ENCODE data around the gene ZSCAN23.

Gene ZSCAN23

DNA sequence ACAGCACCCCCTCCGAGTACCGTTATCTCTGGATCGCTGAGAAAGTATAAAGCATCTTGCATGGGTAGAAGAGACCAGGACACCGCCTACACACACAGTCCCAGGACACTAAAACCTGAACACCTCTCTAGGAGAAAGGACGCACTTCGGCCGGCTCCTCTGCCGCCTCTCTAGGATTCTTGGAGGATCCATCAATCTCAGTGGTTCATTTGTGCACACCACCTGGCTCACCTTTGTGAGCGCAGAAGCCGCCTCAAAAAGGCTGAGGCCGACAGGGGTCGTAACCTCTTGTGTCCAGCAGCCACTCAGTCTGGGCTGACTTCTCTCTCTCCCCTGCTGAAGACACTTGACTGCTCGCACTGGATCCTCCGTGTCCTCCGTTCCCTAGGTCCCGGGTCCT, 13.5 kb downstream of the ZSCAN23 start (continued):
- TF ChIP-seq, protein P1, sequence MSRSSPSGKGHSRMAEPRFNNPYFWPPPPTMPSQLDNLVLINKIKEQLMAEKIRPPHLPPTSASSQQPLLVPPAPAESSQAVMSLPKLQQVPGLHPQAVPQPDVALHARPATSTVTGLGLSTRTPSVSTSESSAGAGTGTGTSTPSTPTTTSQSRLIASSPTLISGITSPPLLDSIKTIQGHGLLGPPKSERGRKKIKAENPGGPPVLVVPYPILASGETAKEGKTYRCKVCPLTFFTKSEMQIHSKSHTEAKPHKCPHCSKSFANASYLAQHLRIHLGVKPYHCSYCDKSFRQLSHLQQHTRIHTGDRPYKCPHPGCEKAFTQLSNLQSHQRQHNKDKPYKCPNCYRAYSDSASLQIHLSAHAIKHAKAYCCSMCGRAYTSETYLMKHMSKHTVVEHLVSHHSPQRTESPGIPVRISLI (tag by site-specific recombination; IDR thresholded peaks at IDR 0.05), result no peak
- TF ChIP-seq ZSCAN18 (tag by site-specific recombination; IDR thresholded peaks at IDR 0.05), result no peak
- TF ChIP-seq ZNF664 (tag by site-specific recombination; IDR thresholded peaks at IDR 0.05), result no peak
- TF ChIP-seq GLIS2 (tag by site-specific recombination; IDR thresholded peaks at IDR 0.05), result no peak
- no peak for TF ChIP-seq PRDM1 (tag by site-specific recombination; IDR thresholded peaks at IDR 0.05)
- no peak for TF ChIP-seq RBAK (tag by site-specific recombination; IDR thresholded peaks at IDR 0.05)

GRCh38 chr6:28425944-28426541, 17.2 kb downstream of the ZSCAN23 start:
- Histone ChIP-seq H3K4me1 (ENCODE audit: control insufficient read depth, insufficient read depth, low read length) (no peaks in the 10 kb centered on the region), H3K9me3 (ENCODE audit: control insufficient read depth, insufficient read depth, low read depth, low read length) (no peaks in the 10 kb centered on the region), H3K36me3 (ENCODE audit: control insufficient read depth in 2 of 2, insufficient read depth in 1 of 2, low read length in 2 of 2) (peaks cover 0 to 30% of the 10 kb centered on the region in 2 experiments; a peak in 2 of 3 replicates), H3K27ac (ENCODE audit: extremely low read depth, low read depth, low read length) (no peak overlapping the region), H3K4me3 (ENCODE audit: low read depth, low read length) (no peak overlapping the region)
- CTCF ChIA-PET, result no interaction called here
- no peak for TF ChIP-seq ZFP69B (tag by site-specific recombination; IDR thresholded peaks at IDR 0.05)
- no peak for TF ChIP-seq ZNF654 (tag by site-specific recombination; IDR thresholded peaks at IDR 0.05; ENCODE audit: low read depth)
- TF ChIP-seq SETDB1 (IDR thresholded peaks at IDR 0.05; ENCODE audit: insufficient read length, low read length), result no peak
- TF ChIP-seq ZNF157 (tag by site-specific recombination; IDR thresholded peaks at IDR 0.05), result no peak
- no peak for TF ChIP-seq SP3 (tag by site-specific recombination; IDR thresholded peaks at IDR 0.05)
- no peak for TF ChIP-seq ZNF830 (tag by site-specific recombination; IDR thresholded peaks at IDR 0.05; ENCODE audit: low read depth)
- no peak for TF ChIP-seq KLF16 (tag by site-specific recombination; IDR thresholded peaks at IDR 0.05)
- TF ChIP-seq GLIS1 (tag by site-specific recombination; IDR thresholded peaks at IDR 0.05), result no peak
- TF ChIP-seq ZBTB17 (tag by site-specific recombination; IDR thresholded peaks at IDR 0.05), result no peak
- TF ChIP-seq HOXC10 (CRISPR knock-in tag; IDR thresholded peaks at IDR 0.05), result no peak
- POLR2A ChIA-PET, result interaction anchor here (1.6 kb wide), 1 partner anchor 17 kb away, joined by 5 read pairs; the partner anchor contains the start of gene ZSCAN23

DNA sequence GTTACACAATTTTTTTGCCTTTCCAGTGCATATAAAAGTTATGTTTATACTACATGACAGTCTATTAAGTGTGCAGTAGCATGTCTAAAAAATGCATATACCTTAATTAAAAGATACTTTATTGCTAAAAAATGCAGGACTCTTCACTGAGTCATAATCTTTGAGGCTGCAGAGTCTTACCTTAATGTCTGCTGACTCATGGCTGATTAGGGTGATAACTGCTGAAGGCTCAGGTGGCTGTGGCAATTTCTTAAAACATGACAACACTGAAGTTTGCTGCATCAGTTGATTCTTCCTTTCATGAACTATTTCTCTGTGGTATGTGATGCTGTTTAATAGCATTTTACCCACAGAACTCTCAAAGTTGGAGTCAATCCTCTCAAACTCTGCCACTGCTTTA, 19.1 kb downstream of the ZSCAN23 start:
- Histone ChIP-seq H3K27ac (ENCODE audit: extremely low read depth, low read depth, low read length) (no peak overlapping the region), H3K4me1 (ENCODE audit: control insufficient read depth, insufficient read depth, low read length) (no peaks in the 10 kb centered on the region), H3K4me3 (ENCODE audit: low read depth, low read length) (no peak overlapping the region), H3K36me3 (ENCODE audit: control insufficient read depth in 2 of 2, insufficient read depth in 1 of 2, low read length in 2 of 2) (peaks cover 0 to 35% of the 10 kb centered on the region in 2 experiments; a peak in 2 of 3 replicates), H3K9me3 (ENCODE audit: control insufficient read depth, insufficient read depth, low read depth, low read length) (no peaks in the 10 kb centered on the region)
- no peak for TF ChIP-seq ZNF843 (tag by site-specific recombination; IDR thresholded peaks at IDR 0.05)
- no peak for TF ChIP-seq ZNF175 (tag by site-specific recombination; IDR thresholded peaks at IDR 0.05)
- no peak for TF ChIP-seq ZNF621 (tag by site-specific recombination; IDR thresholded peaks at IDR 0.05)
- no peak for TF ChIP-seq ZNF664 (tag by site-specific recombination; IDR thresholded peaks at IDR 0.05)
- TF ChIP-seq ZNF76 (tag by site-specific recombination; IDR thresholded peaks at IDR 0.05; ENCODE audit: borderline replicate concordance, low read depth), result no peak
- no peak for TF ChIP-seq MEIS1 (CRISPR knock-in tag; IDR thresholded peaks at IDR 0.05; ENCODE audit: borderline replicate concordance)
- TF ChIP-seq KLF10 (tag by site-specific recombination; IDR thresholded peaks at IDR 0.05), result no peak
- TF ChIP-seq ZNF146 (tag by site-specific recombination; IDR thresholded peaks at IDR 0.05), result no peak
- no peak for TF ChIP-seq OVOL3 (tag by site-specific recombination; IDR thresholded peaks at IDR 0.05)
- TF ChIP-seq ZNF629 (tag by site-specific recombination; IDR thresholded peaks at IDR 0.05), result no peak
- POLR2A ChIA-PET, result no interaction called here
- CTCF ChIA-PET, result no interaction called here
